Naive B cell (primary cell): ENCODE measurements around the gene CADPS2. TPM values are rescaled to one million over a fixed set of nuclear protein-coding genes. Genes with fewer than 3 reads are reported as not detected.
A peak's percentile ranks its signal among the peaks of the same experiment; 100 is the strongest.

Experiments used
- ATAC-seq, 2 donors: fragments of 150-1000 bp; cut with Tn5 transposase; 2 replicates each; pipeline ENCODE4 v1.10.0; 2021; ENCODE audit warnings: low read depth in 2 of 2, mild to moderate bottlenecking in 2 of 2, moderate library complexity in 2 of 2
- DNase-seq: peaks from one replicate; pipeline ENCODE4 v3.0.0; 2022
- H3K27ac Mint-ChIP-seq, 6 donors: one replicate each; pipeline ENCODE4 v1.8.0; 2020 to 2022; ENCODE audit warnings: mild to moderate bottlenecking in 6 of 6, mixed read lengths in 6 of 6, moderate library complexity in 5 of 6, inconsistent platforms in 2 of 6
- H3K27me3 Mint-ChIP-seq, 3 donors: one replicate each; pipeline ENCODE4 v1.8.0; 2021 to 2022; ENCODE audit warnings: mixed read lengths in 3 of 3, mild to moderate bottlenecking in 1 of 3
- H3K36me3 Mint-ChIP-seq, 2 donors: one replicate each; pipeline ENCODE4 v1.8.0; 2020 to 2022; ENCODE audit warnings: mixed read lengths in 2 of 2, inconsistent platforms in 1 of 2, mild to moderate bottlenecking in 1 of 2
- H3K4me1 Mint-ChIP-seq, 3 donors: one replicate each; pipeline ENCODE4 v1.8.0; 2020 to 2022; ENCODE audit warnings: mixed read lengths in 3 of 3, inconsistent platforms in 1 of 3, mild to moderate bottlenecking in 1 of 3, moderate library complexity in 1 of 3
- H3K4me3 Mint-ChIP-seq, 8 donors: one replicate each; pipeline ENCODE4 v1.8.0; 2020 to 2022; ENCODE audit warnings: mild to moderate bottlenecking in 8 of 8, mixed read lengths in 8 of 8, moderate library complexity in 8 of 8, inconsistent platforms in 2 of 8
- H3K9me3 Mint-ChIP-seq, 7 donors: one replicate each; pipeline ENCODE4 v1.8.0; 2020 to 2022; ENCODE audit warnings: mixed read lengths in 7 of 7, mild to moderate bottlenecking in 5 of 7, inconsistent platforms in 2 of 7, moderate library complexity in 1 of 7
- polyA plus RNA-seq, 6 donors: library from polyadenylated mRNA; unstranded; fragments of 300-500 nt; fragmentation: Illumina TruSeq; gene quantifications; one replicate each; pipeline ENCODE4 v1.2.3, GENCODE V29; 2021; ENCODE audit warnings: low read depth in 6 of 6

The CADPS2 gene
- polyA plus RNA-seq, 6 donors from 2014 or later = not detected

- ATAC-seq (no peak), DNase-seq (no peak)
- Mint-ChIP-seq H3K27me3 (peaks cover 60 to 90% (median 84%) of the 10 kb centered on the region in 3 donors), H3K36me3 (no peaks in the 10 kb centered on the region), H3K4me1 (peaks cover 0 to 21% (median 6%) of the 10 kb centered on the region in 3 donors), H3K4me3 (no peak overlapping the region), H3K27ac (no peak overlapping the region), H3K9me3 (peaks cover 0 to 19% (median 2%) of the 10 kb centered on the region in 7 donors)
These were observed 579.7 kb downstream of the CADPS2 start for GRCh38 chr7:122306320-122307227.

- Mint-ChIP-seq H3K4me3 (peak overlapping the region in 2 of 8 donors; percentile 61 to 68), H3K27me3 (peaks cover 60 to 90% (median 82%) of the 10 kb centered on the region in 3 donors), H3K27ac (no peak overlapping the region), H3K36me3 (no peaks in the 10 kb centered on the region), H3K4me1 (peaks cover 0 to 14% (median 0%) of the 10 kb centered on the region in 3 donors), H3K9me3 (peaks cover 0 to 20% (median 7%) of the 10 kb centered on the region in 7 donors)
- no peak for ATAC-seq
- DNase-seq = no peak
These were observed 580.6 kb downstream of the CADPS2 start for GRCh38 chr7:122305475-122306319.

- peak overlapping the region in 1 of 8 donors; percentile 68 for H3K4me3 Mint-ChIP-seq
- peaks cover 0 to 12% (median 0%) of the 10 kb centered on the region in 3 donors for H3K4me1 Mint-ChIP-seq
- no peak for ATAC-seq
- peaks cover 0 to 23% (median 7%) of the 10 kb centered on the region in 7 donors for H3K9me3 Mint-ChIP-seq
- DNase-seq = no peak
- peaks cover 61 to 94% (median 86%) of the 10 kb centered on the region in 3 donors for H3K27me3 Mint-ChIP-seq
- H3K36me3 Mint-ChIP-seq = no peaks in the 10 kb centered on the region
- no peak overlapping the region for H3K27ac Mint-ChIP-seq
These were observed 581.3 kb downstream of the CADPS2 start for GRCh38 chr7:122304996-122305421.

GRCh38 chr7:122304319-122304975 is 581.8 kb downstream of the CADPS2 start, which contains the start of gene FEZF1:
TSS of gene FEZF1 (minus strand) at chr7:122304750. CDS start at chr7:122304437, 313 bp downstream.
- H3K9me3 Mint-ChIP-seq = peaks cover 0 to 26% (median 7%) of the 10 kb centered on the region in 7 donors
- H3K27me3 Mint-ChIP-seq = peaks cover 59 to 94% (median 86%) of the 10 kb centered on the region in 3 donors
- DNase-seq (no peak), ATAC-seq (no peak)
- no peaks in the 10 kb centered on the region for H3K36me3 Mint-ChIP-seq
- peak within 1 kb of the TSS in 1 of 6 donors; percentile 47 for H3K27ac Mint-ChIP-seq
- H3K4me1 Mint-ChIP-seq = peaks cover 0 to 12% (median 0%) of the 10 kb centered on the region in 3 donors
- H3K4me3 Mint-ChIP-seq = peak within 1 kb of the TSS in 1 of 8 donors; percentile 68

- ATAC-seq = no peak
- peaks cover 61 to 94% (median 86%) of the 10 kb centered on the region in 3 donors for H3K27me3 Mint-ChIP-seq
- no peaks in the 10 kb centered on the region for H3K36me3 Mint-ChIP-seq
- H3K9me3 Mint-ChIP-seq = peaks cover 0 to 33% (median 7%) of the 10 kb centered on the region in 7 donors
- peak overlapping the region in 2 of 6 donors; percentile 26 to 76 for H3K27ac Mint-ChIP-seq
- no peak overlapping the region for H3K4me3 Mint-ChIP-seq
- peaks cover 0 to 11% (median 0%) of the 10 kb centered on the region in 3 donors for H3K4me1 Mint-ChIP-seq
- DNase-seq = no peak
These were observed 582.5 kb downstream of the CADPS2 start for GRCh38 chr7:122303531-122304318.

GRCh38 chr7:122302761-122303530 is 583.3 kb downstream of the CADPS2 start:
- ATAC-seq = no peak
- H3K27ac Mint-ChIP-seq = peak overlapping the region in 1 of 6 donors; percentile 76
- H3K4me1 Mint-ChIP-seq = peaks cover 0 to 11% (median 0%) of the 10 kb centered on the region in 3 donors
- no peak overlapping the region for H3K4me3 Mint-ChIP-seq
- no peaks in the 10 kb centered on the region for H3K36me3 Mint-ChIP-seq
- H3K9me3 Mint-ChIP-seq = peaks cover 0 to 37% (median 7%) of the 10 kb centered on the region in 7 donors
- no peak for DNase-seq
- H3K27me3 Mint-ChIP-seq = peaks cover 65 to 93% (median 86%) of the 10 kb centered on the region in 3 donors

- no peak for DNase-seq
- H3K27me3 Mint-ChIP-seq = peaks cover 63 to 87% (median 85%) of the 10 kb centered on the region in 3 donors
- ATAC-seq = no peak
These were observed 584.2 kb downstream of the CADPS2 start for GRCh38 chr7:122301858-122302760.

GRCh38 chr7:122300956-122301833 is 585.1 kb downstream of the CADPS2 start:
- H3K4me3 Mint-ChIP-seq = no peak overlapping the region
- peaks cover 60 to 80% (median 77%) of the 10 kb centered on the region in 3 donors for H3K27me3 Mint-ChIP-seq
- H3K27ac Mint-ChIP-seq = no peak overlapping the region
- H3K4me1 Mint-ChIP-seq = peaks cover 0 to 11% (median 0%) of the 10 kb centered on the region in 3 donors
- H3K36me3 Mint-ChIP-seq = no peaks in the 10 kb centered on the region
- H3K9me3 Mint-ChIP-seq = peaks cover 0 to 37% (median 4%) of the 10 kb centered on the region in 7 donors
- ATAC-seq (no peak), DNase-seq (no peak)

More at GRCh38 chr7:122301858-122302760, 584.2 kb downstream of the CADPS2 start:
- H3K4me1 Mint-ChIP-seq = peaks cover 0 to 11% (median 0%) of the 10 kb centered on the region in 3 donors
- no peak overlapping the region for H3K27ac Mint-ChIP-seq
- no peaks in the 10 kb centered on the region for H3K36me3 Mint-ChIP-seq
- H3K9me3 Mint-ChIP-seq = peaks cover 0 to 37% (median 7%) of the 10 kb centered on the region in 7 donors
- no peak overlapping the region for H3K4me3 Mint-ChIP-seq

- no peak for ATAC-seq
- Mint-ChIP-seq H3K27me3 (peaks cover 63 to 79% (median 76%) of the 10 kb centered on the region in 3 donors), H3K4me3 (no peak overlapping the region), H3K27ac (no peak overlapping the region), H3K36me3 (no peaks in the 10 kb centered on the region), H3K9me3 (peaks cover 0 to 37% (median 4%) of the 10 kb centered on the region in 7 donors), H3K4me1 (peaks cover 0 to 11% (median 0%) of the 10 kb centered on the region in 3 donors)
- DNase-seq = no peak
These were observed 585.9 kb downstream of the CADPS2 start for GRCh38 chr7:122300211-122300932.
